WTC11 (cell line): ENCODE measurements around the gene TMEM89. TPM values are rescaled to one million over a fixed set of nuclear protein-coding genes. Genes with fewer than 3 reads are reported as not detected.

Experiments used
- ATAC-seq: fragments of 200-7000 bp; cut with Tn5 transposase; 2 replicates; pipeline ENCODE4 v1.10.0; 2021; ENCODE audit warnings: mild to moderate bottlenecking, moderate library complexity
- CTCF ChIA-PET: fragments of 300-600 bp; sonication (Branson Sonifier 250); formaldehyde crosslinking; loops from one replicate; lab custom pipeline; 2021; ENCODE audit warnings: antibody characterized with exemption; lab: Charles Lee
- POLR2A ChIA-PET: fragments of 350-600 bp; sonication (Branson Sonifier 250); formaldehyde crosslinking; loops from one replicate; lab custom pipeline; 2021; ENCODE audit warnings: antibody characterized with exemption; lab: Charles Lee
- DNase-seq: peaks from one replicate; pipeline ENCODE4 v3.0.0; 2021; ENCODE audit warnings: low spot score
- H3K27ac Mint-ChIP-seq: 2 replicates; pipeline ENCODE4 v1.8.0; 2021; ENCODE audit warnings: mixed read lengths
- H3K27me3 Mint-ChIP-seq: 2 replicates; pipeline ENCODE4 v1.8.0; 2021; ENCODE audit warnings: low read depth, mild to moderate bottlenecking, moderate library complexity, mixed read lengths
- H3K36me3 Mint-ChIP-seq: 2 replicates; pipeline ENCODE4 v1.8.0; 2021; ENCODE audit warnings: mixed read lengths
- H3K4me1 Mint-ChIP-seq: 2 replicates; pipeline ENCODE4 v1.8.0; 2022; ENCODE audit warnings: mixed read lengths
- H3K4me3 Mint-ChIP-seq: 2 replicates; pipeline ENCODE4 v1.8.0; 2021; ENCODE audit warnings: mild to moderate bottlenecking, moderate library complexity, mixed read lengths
- H3K9me3 Mint-ChIP-seq: 2 replicates; pipeline ENCODE4 v1.8.0; 2021; ENCODE audit warnings: mixed read lengths
- CBFB ChIP-seq: sonication (generic); formaldehyde crosslinking; IDR thresholded peaks from 2 replicates; pipeline ENCODE4 v1.8.1; 2022; ENCODE audit warnings: mild to moderate bottlenecking, low read depth, missing genetic modification reagents
- CREB1 ChIP-seq: sonication (generic); formaldehyde crosslinking; IDR thresholded peaks from 2 replicates; pipeline ENCODE4 v1.8.0; 2023; ENCODE audit warnings: mild to moderate bottlenecking, missing genetic modification reagents
- ESRRA ChIP-seq: sonication (generic); formaldehyde crosslinking; IDR thresholded peaks from 2 replicates; pipeline ENCODE4 v1.8.1; 2022; ENCODE audit warnings: mild to moderate bottlenecking, missing genetic modification reagents, borderline replicate concordance
- ETV6 ChIP-seq: sonication (generic); formaldehyde crosslinking; IDR thresholded peaks from 2 replicates; pipeline ENCODE4 v1.8.1; 2022; ENCODE audit warnings: mild to moderate bottlenecking, missing genetic modification reagents
- FOXK1 ChIP-seq: sonication (generic); formaldehyde crosslinking; IDR thresholded peaks from 2 replicates; pipeline ENCODE4 v1.8.0; 2022; ENCODE audit warnings: mild to moderate bottlenecking, moderate library complexity, missing genetic modification reagents
- GABPB1 ChIP-seq: sonication (generic); formaldehyde crosslinking; IDR thresholded peaks from 2 replicates; pipeline ENCODE4 v1.8.1; 2023; ENCODE audit warnings: mild to moderate bottlenecking, missing genetic modification reagents
- HMGXB4 ChIP-seq: sonication (generic); formaldehyde crosslinking; IDR thresholded peaks from 2 replicates; pipeline ENCODE4 v1.8.1; 2023; ENCODE audit warnings: mild to moderate bottlenecking, moderate library complexity, missing genetic modification reagents
- JAZF1 ChIP-seq: fragments of 250-450 bp; sonication (Bioruptor Pico); IDR thresholded peaks from 2 replicates; pipeline ENCODE4 v1.9.0; 2021; ENCODE audit warnings: moderate library complexity, mild to moderate bottlenecking, inconsistent platforms
- KAT7 ChIP-seq: sonication (generic); formaldehyde crosslinking; IDR thresholded peaks from 2 replicates; pipeline ENCODE4 v1.8.1; 2023; ENCODE audit warnings: missing genetic modification reagents, mild to moderate bottlenecking, borderline replicate concordance
- NFE2L1 ChIP-seq: sonication (generic); formaldehyde crosslinking; IDR thresholded peaks from 2 replicates; pipeline ENCODE4 v1.8.1; 2023; ENCODE audit warnings: missing genetic modification reagents
- PRRX2 ChIP-seq: fragments of 250-450 bp; sonication (Bioruptor Pico); IDR thresholded peaks from 2 replicates; pipeline ENCODE4 v1.8.0; 2021; ENCODE audit warnings: mild to moderate bottlenecking
- RORB ChIP-seq: fragments of 250-450 bp; sonication (Bioruptor Pico); IDR thresholded peaks from 2 replicates; pipeline ENCODE4 v1.9.0; 2021; ENCODE audit warnings: mild to moderate bottlenecking
- SMAD3 ChIP-seq: sonication (generic); formaldehyde crosslinking; IDR thresholded peaks from 2 replicates; pipeline ENCODE4 v1.8.0; 2022; ENCODE audit warnings: missing genetic modification reagents, mild to moderate bottlenecking, borderline replicate concordance
- STAT6 ChIP-seq: sonication (generic); formaldehyde crosslinking; conservative IDR thresholded peaks from 2 replicates; pipeline ENCODE4 v1.8.1; 2023; ENCODE audit warnings: mild to moderate bottlenecking, low read depth, missing genetic modification reagents, moderate library complexity
- ZNF121 ChIP-seq: sonication (generic); formaldehyde crosslinking; IDR thresholded peaks from 2 replicates; pipeline ENCODE4 v1.8.0; 2023; ENCODE audit warnings: missing genetic modification reagents
- ZNF317 ChIP-seq: sonication (generic); formaldehyde crosslinking; IDR thresholded peaks from 2 replicates; pipeline ENCODE4 v1.8.1; 2023; ENCODE audit warnings: low read depth, mild to moderate bottlenecking, moderate library complexity, missing genetic modification reagents, borderline replicate concordance
- ZNF671 ChIP-seq: fragments of 250-450 bp; sonication (Bioruptor Pico); IDR thresholded peaks from 2 replicates; pipeline ENCODE4 v1.8.0; 2021; ENCODE audit warnings: mild to moderate bottlenecking
- total RNA-seq: library from RNA; stranded (reverse); gene quantifications from 3 replicates; pipeline ENCODE4 v1.2.3, GENCODE V29; 2021
- TF ChIP-seq, protein P1 (sequence below): sonication (generic); formaldehyde crosslinking; conservative IDR thresholded peaks from 2 replicates; pipeline ENCODE4 v1.8.1; 2022; ENCODE audit warnings: mild to moderate bottlenecking, missing genetic modification reagents
- TF ChIP-seq, protein P2 (sequence below): fragments of 250-450 bp; sonication (Bioruptor Pico); IDR thresholded peaks from 2 replicates; pipeline ENCODE4 v1.9.0; 2021; ENCODE audit warnings: mild to moderate bottlenecking
- TF ChIP-seq, protein P3 (sequence below): sonication (generic); formaldehyde crosslinking; IDR thresholded peaks from 2 replicates; pipeline ENCODE4 v1.8.1; 2023; ENCODE audit warnings: mild to moderate bottlenecking, missing genetic modification reagents, borderline replicate concordance

The TMEM89 gene
- total RNA-seq, 1 experiment from 2014 or later = 0.66 TPM

GRCh38 chr3:48614044-48614443, 7.5 kb downstream of the TMEM89 start:
- CTCF ChIA-PET = interaction anchor here (0.7 to 1.7 kb wide), 2 partner anchors 22 to 57 kb away, joined by 4 to 6 read pairs; partner anchors contain the start of genes PFKFB4 and SLC26A6
- no peak overlapping the region for H3K27ac Mint-ChIP-seq

GRCh38 chr3:48612309-48612708, 9.3 kb downstream of the TMEM89 start:
- Mint-ChIP-seq H3K4me3 (no peak overlapping the region), H3K27me3 (peaks cover 3% of the 10 kb centered on the region), H3K36me3 (peaks cover 22% of the 10 kb centered on the region), H3K9me3 (peaks cover 5% of the 10 kb centered on the region), H3K27ac (peak overlapping the region; percentile 52; the same call in 1 of the 2 replicates), H3K4me1 (peaks cover 11% of the 10 kb centered on the region)
- ChIA-PET CTCF (interaction anchor here (1.7 kb wide), 1 partner anchor 23 kb away, joined by 6 read pairs; the partner anchor contains the start of gene SLC26A6), POLR2A (no interaction called here)
- DNase-seq (no peak), ATAC-seq (no peak)
- no peak for TF ChIP-seq GABPB1 (CRISPR knock-in tag)
- TF ChIP-seq RORB = no peak
- TF ChIP-seq SMAD3 (CRISPR knock-in tag) = no peak
- TF ChIP-seq NFE2L1 (CRISPR knock-in tag) = no peak
- no peak for TF ChIP-seq ETV6
- no peak for TF ChIP-seq CREB1 (CRISPR knock-in tag)
- TF ChIP-seq KAT7 (CRISPR knock-in tag) = no peak

More at GRCh38 chr3:48614044-48614443, 7.5 kb downstream of the TMEM89 start:
- TF ChIP-seq, protein P1, sequence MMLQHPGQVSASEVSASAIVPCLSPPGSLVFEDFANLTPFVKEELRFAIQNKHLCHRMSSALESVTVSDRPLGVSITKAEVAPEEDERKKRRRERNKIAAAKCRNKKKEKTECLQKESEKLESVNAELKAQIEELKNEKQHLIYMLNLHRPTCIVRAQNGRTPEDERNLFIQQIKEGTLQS (CRISPR knock-in tag) = no peak
- 0 out of 2 replicates have a peak, but pooled peaks have one; percentile 26 for TF ChIP-seq GABPB1 (CRISPR knock-in tag)
- H3K4me3 Mint-ChIP-seq = no peak overlapping the region
- H3K4me1 Mint-ChIP-seq = peaks cover 3% of the 10 kb centered on the region; the same call in 1 of the 2 replicates
- ATAC-seq = no peak
- H3K27me3 Mint-ChIP-seq = peaks cover 7% of the 10 kb centered on the region
- peaks cover 25% of the 10 kb centered on the region for H3K36me3 Mint-ChIP-seq
- POLR2A ChIA-PET = interaction anchor here (0.6 kb wide), 1 partner anchor 501 kb away, joined by 3 read pairs; no protein-coding TSS in a partner anchor
- peaks cover 17% of the 10 kb centered on the region for H3K9me3 Mint-ChIP-seq
- DNase-seq = no peak

- POLR2A ChIA-PET = interaction anchor here (0.6 to 2.2 kb wide), 5 partner anchors 13 to 133 kb away, joined by 3 to 11 read pairs (median 5); partner anchors contain the start of genes CELSR3 and SLC26A6
- CTCF ChIA-PET = interaction anchor here (0.6 to 3.1 kb wide), 13 partner anchors 15 to 245 kb away, joined by 3 to 33 read pairs (median 3); partner anchors contain the start of genes CELSR3 and SLC26A6
- Mint-ChIP-seq H3K4me3 (peak within 1 kb of the TSS; percentile 95), H3K9me3 (no peaks in the 10 kb centered on the region), H3K4me1 (peaks cover 11% of the 10 kb centered on the region), H3K36me3 (peaks cover 36% of the 10 kb centered on the region), H3K27me3 (no peaks in the 10 kb centered on the region), H3K27ac (peak within 1 kb of the TSS; percentile 94)
- DNase-seq (peak; percentile 95), ATAC-seq (peak; percentile 99)
- peak; percentile 96; the same call in 1 of the 2 replicates for TF ChIP-seq ESRRA (CRISPR knock-in tag)
- TF ChIP-seq ZNF317 = peak; percentile 62; the same call in 1 of the 2 replicates
- TF ChIP-seq, protein P2, sequence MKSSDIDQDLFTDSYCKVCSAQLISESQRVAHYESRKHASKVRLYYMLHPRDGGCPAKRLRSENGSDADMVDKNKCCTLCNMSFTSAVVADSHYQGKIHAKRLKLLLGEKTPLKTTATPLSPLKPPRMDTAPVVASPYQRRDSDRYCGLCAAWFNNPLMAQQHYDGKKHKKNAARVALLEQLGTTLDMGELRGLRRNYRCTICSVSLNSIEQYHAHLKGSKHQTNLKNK (CRISPR knock-in tag) = no peak
- no peak for TF ChIP-seq STAT6 (CRISPR knock-in tag)
- peak; percentile 99 for TF ChIP-seq HMGXB4 (CRISPR knock-in tag)
- no peak for TF ChIP-seq ZNF671 (CRISPR knock-in tag)
- TF ChIP-seq FOXK1 (CRISPR knock-in tag) = peak; percentile 94
- TF ChIP-seq, protein P3, sequence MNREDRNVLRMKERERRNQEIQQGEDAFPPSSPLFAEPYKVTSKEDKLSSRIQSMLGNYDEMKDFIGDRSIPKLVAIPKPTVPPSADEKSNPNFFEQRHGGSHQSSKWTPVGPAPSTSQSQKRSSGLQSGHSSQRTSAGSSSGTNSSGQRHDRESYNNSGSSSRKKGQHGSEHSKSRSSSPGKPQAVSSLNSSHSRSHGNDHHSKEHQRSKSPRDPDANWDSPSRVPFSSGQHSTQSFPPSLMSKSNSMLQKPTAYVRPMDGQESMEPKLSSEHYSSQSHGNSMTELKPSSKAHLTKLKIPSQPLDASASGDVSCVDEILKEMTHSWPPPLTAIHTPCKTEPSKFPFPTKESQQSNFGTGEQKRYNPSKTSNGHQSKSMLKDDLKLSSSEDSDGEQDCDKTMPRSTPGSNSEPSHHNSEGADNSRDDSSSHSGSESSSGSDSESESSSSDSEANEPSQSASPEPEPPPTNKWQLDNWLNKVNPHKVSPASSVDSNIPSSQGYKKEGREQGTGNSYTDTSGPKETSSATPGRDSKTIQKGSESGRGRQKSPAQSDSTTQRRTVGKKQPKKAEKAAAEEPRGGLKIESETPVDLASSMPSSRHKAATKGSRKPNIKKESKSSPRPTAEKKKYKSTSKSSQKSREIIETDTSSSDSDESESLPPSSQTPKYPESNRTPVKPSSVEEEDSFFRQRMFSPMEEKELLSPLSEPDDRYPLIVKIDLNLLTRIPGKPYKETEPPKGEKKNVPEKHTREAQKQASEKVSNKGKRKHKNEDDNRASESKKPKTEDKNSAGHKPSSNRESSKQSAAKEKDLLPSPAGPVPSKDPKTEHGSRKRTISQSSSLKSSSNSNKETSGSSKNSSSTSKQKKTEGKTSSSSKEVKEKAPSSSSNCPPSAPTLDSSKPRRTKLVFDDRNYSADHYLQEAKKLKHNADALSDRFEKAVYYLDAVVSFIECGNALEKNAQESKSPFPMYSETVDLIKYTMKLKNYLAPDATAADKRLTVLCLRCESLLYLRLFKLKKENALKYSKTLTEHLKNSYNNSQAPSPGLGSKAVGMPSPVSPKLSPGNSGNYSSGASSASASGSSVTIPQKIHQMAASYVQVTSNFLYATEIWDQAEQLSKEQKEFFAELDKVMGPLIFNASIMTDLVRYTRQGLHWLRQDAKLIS (CRISPR knock-in tag) = no peak; the same call in 1 of the 2 replicates
- no peak for TF ChIP-seq JAZF1 (CRISPR knock-in tag)
- peak; percentile 78; the same call in 1 of the 2 replicates for TF ChIP-seq CBFB (CRISPR knock-in tag)
- TF ChIP-seq ZNF121 (CRISPR knock-in tag) = peak; percentile 63
- no peak for TF ChIP-seq PRRX2
Observed at GRCh38 chr3:48609088-48610005, 12.2 kb downstream of the TMEM89 start, which contains the start of gene UQCRC1. Gene UQCRC1, minus strand, starts transcription at chr3:48609646. Its CDS starts 26 bp downstream, at chr3:48609620.
